GM19023 (cell line): Measurements from ENCODE around the gene TMEM170A.

ENCODE experiments used
- ATAC-seq: cut with Tn5 transposase; IDR thresholded peaks from one replicate; pipeline ENCODE4 v1.9.1; 2021; ENCODE audit warnings: mild to moderate bottlenecking, moderate library complexity; ENCODE audit not compliant: unreplicated experiment

TMEM170A gene

GRCh38 chr16:75406943-75407342 lies 57.5 kb downstream of the TMEM170A start:
- ATAC-seq: no peak

- no peak for ATAC-seq
Observed at GRCh38 chr16:75402821-75403475, 61.5 kb downstream of the TMEM170A start.

- no peak for ATAC-seq
Observed at GRCh38 chr16:75402159-75402820, 62.2 kb downstream of the TMEM170A start.

- ATAC-seq: no peak
Observed at GRCh38 chr16:75401691-75402090, 62.8 kb downstream of the TMEM170A start.

- ATAC-seq: no peak
Observed at GRCh38 chr16:75398333-75398732, 66.2 kb downstream of the TMEM170A start.

- no peak for ATAC-seq
Observed at GRCh38 chr16:75394941-75395340, 69.5 kb downstream of the TMEM170A start.
